Type B pancreatic cell (in vitro differentiated cells): ENCODE measurements around the gene ETFB. TPM values are rescaled to one million over a fixed set of nuclear protein-coding genes. Genes with fewer than 3 reads are reported as not detected.

ENCODE experiments used
- DNase-seq: peaks from one replicate; pipeline ENCODE4 v3.0.0; 2021; ENCODE audit warnings: mixed read lengths; ENCODE audit not compliant: unreplicated experiment; ENCODE audit errors: extremely low spot score
- H3K27ac Mint-ChIP-seq: 2 replicates; pipeline ENCODE4 v1.8.0; 2021; ENCODE audit warnings: mild to moderate bottlenecking, mixed read lengths
- H3K27me3 Mint-ChIP-seq: 2 replicates; pipeline ENCODE4 v1.8.0; 2021; ENCODE audit warnings: mixed read lengths
- H3K36me3 Mint-ChIP-seq: 2 replicates; pipeline ENCODE4 v1.8.0; 2021; ENCODE audit warnings: mixed read lengths
- H3K4me1 Mint-ChIP-seq: one replicate; pipeline ENCODE4 v1.8.0; 2021; ENCODE audit warnings: mixed read lengths; ENCODE audit not compliant: unreplicated experiment
- H3K4me3 Mint-ChIP-seq: 2 replicates; pipeline ENCODE4 v1.8.0; 2021; ENCODE audit warnings: mild to moderate bottlenecking, mixed read lengths
- H3K9me3 Mint-ChIP-seq: 2 replicates; pipeline ENCODE4 v1.8.0; 2021; ENCODE audit warnings: mixed read lengths
- CTCF ChIP-seq: fragments of 200-600 bp; sonication (generic); conservative IDR thresholded peaks from 2 replicates; pipeline ENCODE4 v1.5.0; 2021; ENCODE audit warnings: antibody characterized with exemption, mild to moderate bottlenecking
- total RNA-seq: library from RNA; stranded (reverse); gene quantifications from 2 replicates; pipeline ENCODE4 v1.2.1, GENCODE V29; 2021; ENCODE audit warnings: low replicate concordance

Gene ETFB
- total RNA-seq, 1 donor from 2014 or later, result 76.3 TPM

- no peak for TF ChIP-seq CTCF
- Mint-ChIP-seq H3K4me3 (peak overlapping the region; percentile 58), H3K27ac (no peak overlapping the region), H3K9me3 (peaks cover 5% of the 10 kb centered on the region), H3K36me3 (no peaks in the 10 kb centered on the region), H3K27me3 (no peaks in the 10 kb centered on the region), H3K4me1 (peaks cover 19% of the 10 kb centered on the region)
- no peak for DNase-seq
These were observed 25.0 kb upstream of the ETFB start for GRCh38 chr19:51391073-51391611.

GRCh38 chr19:51389143-51389542 is 23.0 kb upstream of the ETFB start:
- peaks cover 14% of the 10 kb centered on the region for H3K4me1 Mint-ChIP-seq
- H3K36me3 Mint-ChIP-seq, result no peaks in the 10 kb centered on the region
- H3K27ac Mint-ChIP-seq, result no peak overlapping the region
- no peak overlapping the region for H3K4me3 Mint-ChIP-seq
- no peak for TF ChIP-seq CTCF
- DNase-seq, result no peak
- peaks cover 3% of the 10 kb centered on the region for H3K9me3 Mint-ChIP-seq
- H3K27me3 Mint-ChIP-seq, result no peaks in the 10 kb centered on the region

- TF ChIP-seq CTCF, result no peak
- H3K27ac Mint-ChIP-seq, result peak within 1 kb of the TSS; percentile 36
- no peaks in the 10 kb centered on the region for H3K9me3 Mint-ChIP-seq
- H3K36me3 Mint-ChIP-seq, result no peaks in the 10 kb centered on the region
- peaks cover 10% of the 10 kb centered on the region for H3K4me1 Mint-ChIP-seq
- no peaks in the 10 kb centered on the region for H3K27me3 Mint-ChIP-seq
- DNase-seq, result no peak
- peak within 1 kb of the TSS; percentile 49 for H3K4me3 Mint-ChIP-seq
These were observed 21.8 kb upstream of the ETFB start, which contains the start of gene LIM2 for GRCh38 chr19:51387924-51388389. TSS of gene LIM2 (minus strand) at chr19:51387974. CDS start at chr19:51387443, 531 bp downstream.

- no peak overlapping the region for H3K27ac Mint-ChIP-seq
- no peaks in the 10 kb centered on the region for H3K36me3 Mint-ChIP-seq
- DNase-seq, result no peak
- H3K4me3 Mint-ChIP-seq, result no peak overlapping the region
- no peaks in the 10 kb centered on the region for H3K27me3 Mint-ChIP-seq
- no peak for TF ChIP-seq CTCF
- no peaks in the 10 kb centered on the region for H3K9me3 Mint-ChIP-seq
- peaks cover 10% of the 10 kb centered on the region for H3K4me1 Mint-ChIP-seq
These were observed 20.8 kb upstream of the ETFB start for GRCh38 chr19:51386882-51387520.

GRCh38 chr19:51382004-51382403 is 15.8 kb upstream of the ETFB start:
- no peak for TF ChIP-seq CTCF
- Mint-ChIP-seq H3K27ac (no peak overlapping the region), H3K27me3 (peaks cover 3% of the 10 kb centered on the region), H3K9me3 (no peaks in the 10 kb centered on the region), H3K4me3 (no peak overlapping the region), H3K36me3 (no peaks in the 10 kb centered on the region), H3K4me1 (no peaks in the 10 kb centered on the region)
- DNase-seq, result no peak
